HTR-8/SVneo (cell line): Measurements from ENCODE around the gene C19orf18.
"Not testable (repeated sequence)": the region's sequence is repeated elsewhere in the genome, so short reads cannot be mapped to it uniquely, and the experiment has no call there.

ENCODE experiments used
- DNase-seq: peaks from one replicate; pipeline ENCODE4 v3.0.0; 2011; ENCODE audit warnings: low spot score, mixed read lengths; ENCODE audit not compliant: insufficient read length
- FAIRE-seq: peaks from 2 replicates; lab custom pipeline; 2011; peaks lifted over from hg19 to GRCh38; lab: Jason Lieb, UNC

The C19orf18 gene

GRCh38 chr19:57974434-57974833 is at the start of gene C19orf18:
Gene C19orf18 (minus strand): TSS chr19:57974534. CDS start chr19:57974432, 102 bp downstream.
- DNase-seq, result no peak
- no peak for FAIRE-seq

GRCh38 chr19:58022283-58022660 is 47.9 kb upstream of the C19orf18 start:
- FAIRE-seq (no peak), DNase-seq (no peak)

GRCh38 chr19:58021541-58022282 is 47.4 kb upstream of the C19orf18 start:
- peak; percentile 63 for DNase-seq
- peak; percentile 31 for FAIRE-seq

GRCh38 chr19:58020129-58020528 is 45.8 kb upstream of the C19orf18 start:
- FAIRE-seq (no peak), DNase-seq (no peak)

GRCh38 chr19:58014141-58014540 is 39.8 kb upstream of the C19orf18 start:
- no peak for FAIRE-seq
- DNase-seq, result no peak

- DNase-seq (no peak), FAIRE-seq (no peak)
Observed at GRCh38 chr19:58010507-58010906, 36.2 kb upstream of the C19orf18 start.

GRCh38 chr19:58009666-58010301 is 35.5 kb upstream of the C19orf18 start:
- no peak for FAIRE-seq

GRCh38 chr19:58009301-58009665 is 34.9 kb upstream of the C19orf18 start:
- FAIRE-seq, result no peak
- no peak for DNase-seq

More at GRCh38 chr19:58009666-58010301, 35.5 kb upstream of the C19orf18 start:
- peak; percentile 30 for DNase-seq

- DNase-seq, FAIRE-seq: not testable (repeated sequence)
Observed at GRCh38 chr19:58008877-58009276, 34.5 kb upstream of the C19orf18 start.

- FAIRE-seq (no peak), DNase-seq (no peak)
Observed at GRCh38 chr19:58007285-58007684, 33.0 kb upstream of the C19orf18 start.

GRCh38 chr19:58003174-58003828 is 29.0 kb upstream of the C19orf18 start:
- FAIRE-seq (no peak), DNase-seq (no peak)

GRCh38 chr19:58002384-58003173 is 28.2 kb upstream of the C19orf18 start, which contains the start of gene ZNF606:
Gene ZNF606 (minus strand): TSS chr19:58002820. CDS start chr19:58001319, 1,501 bp downstream.
- FAIRE-seq, result peak; percentile 90
- peak; percentile 89 for DNase-seq

GRCh38 chr19:58001895-58002369 is 27.6 kb upstream of the C19orf18 start:
- no peak for FAIRE-seq
- DNase-seq, result no peak

- FAIRE-seq (no peak), DNase-seq (no peak)
Observed at GRCh38 chr19:58000677-58001076, 26.3 kb upstream of the C19orf18 start.

GRCh38 chr19:57992841-57993240 is 18.5 kb upstream of the C19orf18 start:
- DNase-seq (no peak), FAIRE-seq (no peak)

- DNase-seq (no peak), FAIRE-seq (no peak)
Observed at GRCh38 chr19:57978586-57979289, 4.4 kb upstream of the C19orf18 start.

- DNase-seq, result no peak
- FAIRE-seq, result no peak
Observed at GRCh38 chr19:57964761-57965160, 9.6 kb downstream of the C19orf18 start.

GRCh38 chr19:57961785-57962184 is 12.5 kb downstream of the C19orf18 start:
- FAIRE-seq (no peak), DNase-seq (no peak)

GRCh38 chr19:57954996-57955395 is 19.3 kb downstream of the C19orf18 start:
- no peak for FAIRE-seq
- no peak for DNase-seq

GRCh38 chr19:57949702-57950101 is 24.6 kb downstream of the C19orf18 start:
- no peak for FAIRE-seq
- no peak for DNase-seq
